Left lung (tissue), 10 donors: ENCODE measurements around the gene RGMB. TPM values are rescaled to one million over a fixed set of nuclear protein-coding genes. Genes with fewer than 3 reads are reported as not detected.
A peak's percentile ranks its signal among the peaks of the same experiment; 100 is the strongest.

ENCODE experiments used
- ATAC-seq: fragments of 200-7000 bp; cut with Tn5 transposase; one replicate; pipeline ENCODE4 v1.9.1; 2020; ENCODE audit warnings: moderate library complexity
- DNase-seq, 4 donors: peaks; one replicate each; pipeline ENCODE4 v3.0.0-alpha.2; 2013 to 2020
- H3K27ac ChIP-seq, 2 donors: fragments of 200-600 bp; sonication (generic) in 1 of 2; one replicate each; pipeline versions ENCODE4 v1.5.0 to v1.8.0; 2020 to 2021
- H3K27me3 ChIP-seq, 2 donors: fragments of 200-600 bp; sonication (generic) in 1 of 2; one replicate each; pipeline versions ENCODE4 v1.5.0 to v1.8.0; 2020 to 2021
- H3K36me3 ChIP-seq, 2 donors: fragments of 200-600 bp; sonication (generic) in 1 of 2; one replicate each; pipeline versions ENCODE4 v1.5.0 to v1.8.0; 2020 to 2021
- H3K4me1 ChIP-seq, 2 donors: fragments of 200-600 bp; one replicate each; pipeline ENCODE4 v1.8.0; 2021
- H3K4me3 ChIP-seq, 2 donors: fragments of 200-600 bp; sonication (generic) in 1 of 2; one replicate each; pipeline versions ENCODE4 v1.5.0 to v1.8.0; 2020 to 2021; ENCODE audit warnings: mild to moderate bottlenecking in 1 of 2
- H3K9me3 ChIP-seq, 2 donors: fragments of 200-600 bp; sonication (generic) in 1 of 2; one replicate each; pipeline versions ENCODE4 v1.5.0 to v1.8.0; 2020 to 2021
- intact Hi-C, 2 donors: fragments of 100-400 bp; cut with DNase I; formaldehyde crosslinking; loops; one replicate each; pipeline versions ENCODE4 v1.11.2 to v1.14.2; 2022
- polyA plus RNA-seq, 6 donors: library from polyadenylated mRNA; unstranded; fragments of 120-200 nt; gene quantifications; one replicate each; pipeline ENCODE4 v1.2.1, GENCODE V29; 2013; ENCODE audit not compliant: insufficient read length in 6 of 6
- total RNA-seq, 2 donors: library from RNA; stranded (reverse); fragmentation: NEBNext Ultra II Directional; extraction: Animal tissue kit (Norgen Biotek cat#: 25700); gene quantifications; one replicate each; pipeline ENCODE4 v1.2.1, GENCODE V29; 2021
- TF ChIP-seq, protein P1 (sequence below), 2 donors: fragments of 200-600 bp; sonication (generic) in 1 of 2; IDR thresholded peaks; one replicate each; pipeline versions ENCODE4 v1.5.0 to v1.8.0; 2021; ENCODE audit warnings: antibody characterized with exemption in 2 of 2
- donor health status: DM: no; HTN: yes; CAD: no.
- donor health status: DM: no; HTN: no; CAD: no.

Gene RGMB
- total and polyA plus RNA-seq, 8 donors: 12.2 to 21.3 (median 15.7) TPM

GRCh38 chr5:98768960-98769209, 4.6 kb upstream of the RGMB start:
- Histone ChIP-seq H3K27me3 (peaks cover 0 to 97% of the 10 kb centered on the region in 2 donors), H3K27ac (no peak overlapping the region), H3K4me1 (peaks cover 12 to 53% of the 10 kb centered on the region in 2 donors), H3K9me3 (no peaks in the 10 kb centered on the region), H3K36me3 (no peaks in the 10 kb centered on the region), H3K4me3 (peak overlapping the region; percentile 54 to 57)
- ATAC-seq (no peak), DNase-seq (peak in 1 of 4 donors; percentile 72)
- TF ChIP-seq, protein P1, sequence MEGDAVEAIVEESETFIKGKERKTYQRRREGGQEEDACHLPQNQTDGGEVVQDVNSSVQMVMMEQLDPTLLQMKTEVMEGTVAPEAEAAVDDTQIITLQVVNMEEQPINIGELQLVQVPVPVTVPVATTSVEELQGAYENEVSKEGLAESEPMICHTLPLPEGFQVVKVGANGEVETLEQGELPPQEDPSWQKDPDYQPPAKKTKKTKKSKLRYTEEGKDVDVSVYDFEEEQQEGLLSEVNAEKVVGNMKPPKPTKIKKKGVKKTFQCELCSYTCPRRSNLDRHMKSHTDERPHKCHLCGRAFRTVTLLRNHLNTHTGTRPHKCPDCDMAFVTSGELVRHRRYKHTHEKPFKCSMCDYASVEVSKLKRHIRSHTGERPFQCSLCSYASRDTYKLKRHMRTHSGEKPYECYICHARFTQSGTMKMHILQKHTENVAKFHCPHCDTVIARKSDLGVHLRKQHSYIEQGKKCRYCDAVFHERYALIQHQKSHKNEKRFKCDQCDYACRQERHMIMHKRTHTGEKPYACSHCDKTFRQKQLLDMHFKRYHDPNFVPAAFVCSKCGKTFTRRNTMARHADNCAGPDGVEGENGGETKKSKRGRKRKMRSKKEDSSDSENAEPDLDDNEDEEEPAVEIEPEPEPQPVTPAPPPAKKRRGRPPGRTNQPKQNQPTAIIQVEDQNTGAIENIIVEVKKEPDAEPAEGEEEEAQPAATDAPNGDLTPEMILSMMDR (IDR thresholded peaks at IDR 0.05): no peak
- intact Hi-C loops: no loop called here

DNA sequence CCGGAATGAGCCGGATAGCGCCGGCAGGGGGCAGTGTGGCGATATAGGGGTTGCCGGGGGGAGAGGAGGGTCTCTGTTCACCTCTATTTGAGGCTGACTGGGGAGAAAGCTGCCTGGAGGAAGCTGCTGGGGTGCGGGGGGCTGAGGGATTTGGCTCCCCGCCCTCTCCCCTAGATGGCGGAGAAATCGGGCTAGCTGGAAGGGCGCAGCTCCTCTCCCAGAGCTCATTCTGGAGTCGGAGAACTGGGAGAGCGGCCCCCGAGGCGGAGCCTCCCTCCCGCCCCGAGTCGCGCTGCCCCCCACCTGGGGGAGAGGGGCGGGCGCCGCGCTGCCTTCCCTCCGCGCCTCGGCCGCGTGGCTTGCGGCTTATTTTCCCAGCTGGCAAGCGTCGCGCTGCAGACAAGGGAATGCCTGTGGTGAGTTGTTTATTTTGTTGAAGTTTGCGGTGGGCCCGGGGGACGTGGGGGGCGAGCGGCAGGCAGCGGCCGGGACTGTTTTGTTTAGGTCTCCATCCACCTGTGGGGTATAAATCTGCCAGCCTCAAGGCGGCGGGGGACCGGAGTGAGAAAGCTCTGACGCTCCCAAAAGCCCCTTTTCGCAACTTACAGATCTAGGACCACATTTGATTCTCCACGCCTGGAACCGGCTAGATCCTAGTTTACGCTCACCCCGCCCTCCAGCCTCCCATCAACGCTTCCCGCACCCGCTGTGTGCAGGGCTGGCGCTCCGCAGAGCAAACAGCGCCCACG, 4.1 kb upstream of the RGMB start:
- Histone ChIP-seq H3K4me3 (peak overlapping the region; percentile 54 to 57), H3K27ac (peak overlapping the region; percentile 70 to 71), H3K9me3 (no peaks in the 10 kb centered on the region), H3K36me3 (no peaks in the 10 kb centered on the region), H3K27me3 (peaks cover 0 to 98% of the 10 kb centered on the region in 2 donors), H3K4me1 (peaks cover 12 to 58% of the 10 kb centered on the region in 2 donors)
- TF ChIP-seq, protein P1 (IDR thresholded peaks at IDR 0.05): peak; percentile 56 to 61
- intact Hi-C loops: no loop called here
- DNase-seq: peak in 3 of 4 donors; percentile 40 to 79 (median 66)
- ATAC-seq: no peak

DNA sequence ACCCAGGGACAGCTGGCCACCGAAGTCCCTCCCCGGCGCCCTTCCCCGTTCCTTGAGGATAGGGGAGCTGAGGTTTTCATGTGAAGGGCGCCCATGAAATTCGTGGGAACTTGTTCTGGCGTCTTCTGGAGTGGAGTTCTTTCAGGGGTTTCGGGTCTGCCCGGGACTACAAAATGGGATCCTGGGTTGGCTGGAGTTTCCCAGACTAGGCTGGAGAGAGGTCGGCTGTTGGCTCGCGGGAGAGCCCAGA, 3.6 kb upstream of the RGMB start:
- Histone ChIP-seq H3K9me3 (no peaks in the 10 kb centered on the region), H3K27ac (peak overlapping the region; percentile 70 to 71), H3K27me3 (peaks cover 0 to 98% of the 10 kb centered on the region in 2 donors), H3K36me3 (no peaks in the 10 kb centered on the region), H3K4me3 (peak overlapping the region; percentile 54 to 57), H3K4me1 (peaks cover 15 to 63% of the 10 kb centered on the region in 2 donors)
- no peak for ATAC-seq
- intact Hi-C loops: no loop called here
- peak in 2 of 4 donors; percentile 27 to 76 for DNase-seq
- TF ChIP-seq, protein P1 (IDR thresholded peaks at IDR 0.05): no peak

GRCh38 chr5:98770209-98770910, 3.1 kb upstream of the RGMB start:
- peak; percentile 43 to 78 (median 58) for DNase-seq
- Histone ChIP-seq H3K4me1 (peaks cover 19 to 64% of the 10 kb centered on the region in 2 donors), H3K4me3 (peak overlapping the region; percentile 54 to 57), H3K9me3 (no peaks in the 10 kb centered on the region), H3K36me3 (no peaks in the 10 kb centered on the region), H3K27me3 (peaks cover 0 to 98% of the 10 kb centered on the region in 2 donors), H3K27ac (peak overlapping the region; percentile 70 to 71)
- TF ChIP-seq, protein P1 (IDR thresholded peaks at IDR 0.05): no peak
- intact Hi-C loops: no loop called here
- ATAC-seq: peak; percentile 4

DNA sequence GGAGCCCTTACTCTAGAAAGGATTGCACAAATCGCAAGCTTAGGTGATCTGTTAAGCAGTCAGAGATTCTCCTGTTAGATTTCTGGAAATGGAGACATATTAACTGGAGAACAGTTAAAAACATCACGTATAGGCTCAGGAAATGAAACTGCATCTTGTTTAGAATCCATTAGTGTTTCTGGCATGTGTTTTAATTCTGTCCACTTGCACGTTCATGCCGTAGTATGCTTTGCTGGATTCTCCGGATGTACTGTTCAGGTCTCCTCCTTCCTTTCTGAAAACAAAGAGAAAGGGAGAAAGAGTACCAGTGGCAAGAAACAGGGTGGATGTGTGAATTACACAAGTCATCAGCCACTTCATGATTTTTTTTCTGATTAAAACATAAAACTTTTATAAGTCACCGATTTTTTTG, 2.5 kb upstream of the RGMB start:
- intact Hi-C loops: no loop called here
- H3K4me3 ChIP-seq: peak overlapping the region; percentile 54 to 57
- peaks cover 0 to 98% of the 10 kb centered on the region in 2 donors for H3K27me3 ChIP-seq
- H3K27ac ChIP-seq: peak overlapping the region; percentile 70 to 71
- DNase-seq (peak in 1 of 4 donors; percentile 67), ATAC-seq (no peak)
- H3K9me3 ChIP-seq: no peaks in the 10 kb centered on the region
- peaks cover 19 to 70% of the 10 kb centered on the region in 2 donors for H3K4me1 ChIP-seq
- H3K36me3 ChIP-seq: no peaks in the 10 kb centered on the region
- TF ChIP-seq, protein P1 (IDR thresholded peaks at IDR 0.05): no peak
